Stomach (tissue), 4 donors: Measurements from ENCODE around the gene ACAA1.

Experiments used
- CTCF ChIP-seq, 7 experiments: fragments of 450-650 bp in 4 of 7; fragments of 200-600 bp in 3 of 7; sonication (generic) in 3 of 7; IDR thresholded peaks; one replicate each; pipeline ENCODE4 v1.5.1; 2016 to 2019; ENCODE audit warnings: antibody characterized with exemption in 7 of 7, control low read depth in 2 of 7, mild to moderate bottlenecking in 1 of 7
- POLR2A ChIP-seq, 4 donors: fragments of 450-650 bp; IDR thresholded peaks; one replicate each; pipeline ENCODE4 v1.6.1; 2016; ENCODE audit warnings: antibody characterized with exemption in 4 of 4, control low read depth in 2 of 4, mild to moderate bottlenecking in 1 of 4, moderate library complexity in 1 of 4
- POLR2AphosphoS5 ChIP-seq, 3 donors: sonication (generic); formaldehyde crosslinking; IDR thresholded peaks; one replicate each; pipeline ENCODE4 v1.6.1; 2016; ENCODE audit warnings: antibody characterized with exemption in 3 of 3

DNA sequence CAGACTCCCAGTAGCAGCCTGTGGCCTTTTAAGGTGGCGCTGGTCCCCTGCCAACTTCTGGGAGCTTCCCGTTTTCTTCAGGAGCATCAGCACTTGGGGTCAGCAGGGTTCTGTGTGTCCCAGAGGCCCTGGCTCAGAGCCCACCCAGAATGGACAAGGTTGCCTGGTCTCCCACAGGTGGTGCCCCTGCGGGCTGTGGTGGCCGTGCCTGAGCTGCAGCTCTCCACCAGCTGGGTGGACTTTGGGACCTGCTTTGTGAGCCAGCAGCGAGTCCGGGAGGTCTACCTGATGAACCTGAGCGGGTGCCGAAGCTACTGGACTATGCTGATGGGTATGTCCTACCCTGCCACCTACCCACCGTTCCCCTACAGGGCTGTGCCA is 15.5 kb downstream of the ACAA1 start:
- TF ChIP-seq POLR2A (IDR thresholded peaks at IDR 0.05) (no peak), CTCF (IDR thresholded peaks at IDR 0.05) (no peak), POLR2AphosphoS5 (IDR thresholded peaks at IDR 0.05) (no peak)
